GM18868 (cell line): ENCODE data around the gene GABARAPL2.

Experiments
- ATAC-seq: cut with Tn5 transposase; IDR thresholded peaks from one replicate; pipeline ENCODE4 v1.9.1; 2021; ENCODE audit warnings: mild to moderate bottlenecking, moderate library complexity; ENCODE audit not compliant: unreplicated experiment

Gene GABARAPL2

GRCh38 chr16:75552951-75553350 lies 13.2 kb upstream of the GABARAPL2 start:
- ATAC-seq, result no peak

GRCh38 chr16:75555213-75555706 lies 10.9 kb upstream of the GABARAPL2 start:
- ATAC-seq, result peak; percentile 16

- ATAC-seq, result peak; percentile 98
These were observed 10.3 kb upstream of the GABARAPL2 start, which contains the start of gene TMEM231 for GRCh38 chr16:75555707-75556430. Gene TMEM231, minus strand, starts transcription at chr16:75556252. Its CDS starts 43 bp downstream, at chr16:75556209.

GRCh38 chr16:75556431-75556950 lies 9.7 kb upstream of the GABARAPL2 start:
- ATAC-seq, result no peak

- no peak for ATAC-seq
These were observed 7.3 kb upstream of the GABARAPL2 start for GRCh38 chr16:75558846-75559401.

- no peak for ATAC-seq
These were observed 6.4 kb upstream of the GABARAPL2 start for GRCh38 chr16:75559564-75560372.

GRCh38 chr16:75565640-75566039 lies 539 bp upstream of the GABARAPL2 start:
- ATAC-seq, result no peak

GRCh38 chr16:75566758-75567255 lies 628 bp downstream of the GABARAPL2 start:
- ATAC-seq, result no peak

- ATAC-seq, result no peak
These were observed 1.7 kb downstream of the GABARAPL2 start for GRCh38 chr16:75567911-75568310.

- ATAC-seq, result peak; percentile 37
These were observed 4.4 kb downstream of the GABARAPL2 start for GRCh38 chr16:75570396-75571065.

GRCh38 chr16:75572864-75573542 lies 6.8 kb downstream of the GABARAPL2 start:
- ATAC-seq, result no peak

GRCh38 chr16:75573955-75574354 lies 7.8 kb downstream of the GABARAPL2 start:
- no peak for ATAC-seq

- ATAC-seq, result no peak
These were observed 9.8 kb downstream of the GABARAPL2 start for GRCh38 chr16:75575958-75576357.

- peak; percentile 71 for ATAC-seq
These were observed 10.2 kb downstream of the GABARAPL2 start for GRCh38 chr16:75576384-75576811.

GRCh38 chr16:75578212-75578611 lies 12.0 kb downstream of the GABARAPL2 start:
- no peak for ATAC-seq

- ATAC-seq, result no peak
These were observed 12.5 kb downstream of the GABARAPL2 start for GRCh38 chr16:75578725-75579124.

- no peak for ATAC-seq
These were observed 13.2 kb downstream of the GABARAPL2 start for GRCh38 chr16:75579281-75579834.

- peak; percentile 74 for ATAC-seq
These were observed 17.9 kb downstream of the GABARAPL2 start for GRCh38 chr16:75584108-75584507.

GRCh38 chr16:75588716-75589115 lies 22.5 kb downstream of the GABARAPL2 start:
- no peak for ATAC-seq

- no peak for ATAC-seq
These were observed 23.1 kb downstream of the GABARAPL2 start for GRCh38 chr16:75589306-75589705.
